ENCODE data around the gene TFF1.

DNA sequence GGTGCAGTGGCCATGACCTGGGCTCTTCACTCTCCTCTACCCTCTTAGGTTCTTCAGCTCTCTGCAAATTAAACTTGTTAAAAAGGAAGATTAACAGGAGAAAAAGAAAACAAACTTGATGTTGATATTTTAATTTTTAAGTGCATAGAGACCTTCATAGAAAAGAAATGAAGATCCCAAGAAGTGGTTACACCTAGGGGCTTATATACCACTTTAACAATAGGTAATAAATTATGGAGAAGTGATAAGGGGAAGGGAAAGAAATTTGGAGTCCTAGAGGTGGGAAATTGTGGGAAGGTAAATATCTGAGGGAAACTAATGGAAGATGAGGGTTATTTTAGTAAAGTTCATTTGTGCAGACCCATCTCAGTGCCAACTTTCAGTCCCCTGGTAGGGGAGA lies 34.7 kb downstream of the TFF1 start:
- TF ChIP-seq POLR2AphosphoS5 (IDR thresholded peaks at IDR 0.05; ENCODE audit: low read depth, low read length) = no peak
- TF ChIP-seq TAF1 (IDR thresholded peaks at IDR 0.05; ENCODE audit: borderline replicate concordance, insufficient read depth, low read length) = no peak
